OCI-LY7 (cell line): ENCODE data around the gene PTPRM. TPM values are rescaled to one million over a fixed set of nuclear protein-coding genes. Genes with fewer than 3 reads are reported as not detected.

Source experiments
- BruUV-seq: library from RNA; stranded (reverse); fragments of 400-500 nt; replicated peaks from 2 replicates; lab custom pipeline; 2021; lab: Mats Ljungman, UMichigan
- CTCF ChIA-PET: fragments of 300-600 bp; sonication (Branson Sonifier 250); formaldehyde crosslinking; loops from one replicate; lab custom pipeline; 2022; ENCODE audit warnings: antibody characterized with exemption; ENCODE audit not compliant: unreplicated experiment; lab: Charles Lee
- POLR2A ChIA-PET: fragments of 300-600 bp; sonication (Branson Sonifier 250); formaldehyde crosslinking; loops from one replicate; lab custom pipeline; 2022; ENCODE audit warnings: antibody characterized with exemption; lab: Charles Lee
- DNase-seq: peaks from one replicate; pipeline ENCODE4 v3.0.0-alpha.2; 2015; ENCODE audit warnings: low spot score
- H2AFZ ChIP-seq: fragments of 200-600 bp; sonication (generic), shearing (Covaris generic); 2 replicates; pipeline ENCODE4 v1.6.1; 2014; ENCODE audit warnings: mild to moderate bottlenecking, antibody characterized with exemption, low read length, moderate library complexity
- H3K27ac ChIP-seq: fragments of 200-600 bp; sonication (generic); 2 replicates; pipeline ENCODE4 v1.5.1; 2014; ENCODE audit warnings: mixed run types, low read depth, mild to moderate bottlenecking, moderate library complexity, low read length, inconsistent platforms; ENCODE audit not compliant: poor library complexity, severe bottlenecking
- H3K36me3 ChIP-seq: fragments of 200-600 bp; sonication (generic); 2 replicates; pipeline ENCODE4 v1.6.1; 2014; ENCODE audit warnings: mild to moderate bottlenecking, antibody characterized with exemption, low read length, moderate library complexity, mixed read lengths; ENCODE audit not compliant: insufficient read depth
- H3K4me1 ChIP-seq: fragments of 200-600 bp; sonication (generic); 2 replicates; pipeline ENCODE4 v1.5.1; 2014; ENCODE audit warnings: mild to moderate bottlenecking, low read length; ENCODE audit not compliant: insufficient read depth, poor library complexity, severe bottlenecking
- H3K4me2 ChIP-seq: fragments of 200-600 bp; sonication (generic); 2 replicates; pipeline ENCODE4 v1.6.1; 2014; ENCODE audit warnings: mild to moderate bottlenecking, low read length
- H3K4me3 ChIP-seq: fragments of 200-600 bp; sonication (generic); 2 replicates; pipeline ENCODE4 v1.5.1; 2014; ENCODE audit warnings: mild to moderate bottlenecking, low read depth, low read length; ENCODE audit not compliant: poor library complexity, severe bottlenecking
- H3K79me2 ChIP-seq: fragments of 200-600 bp; sonication (generic); 2 replicates; pipeline ENCODE4 v1.6.1; 2016; ENCODE audit warnings: low read depth, mild to moderate bottlenecking, low read length, moderate library complexity, mixed read lengths; ENCODE audit not compliant: insufficient read depth
- H3K9me2 ChIP-seq: fragments of 200-600 bp; sonication (generic); 2 replicates; pipeline ENCODE4 v1.6.1; 2016; ENCODE audit warnings: mild to moderate bottlenecking, low read length, mixed read lengths; ENCODE audit not compliant: insufficient read depth
- H3K9me3 ChIP-seq: fragments of 200-600 bp; sonication (generic); 2 replicates; pipeline ENCODE4 v1.6.1; 2014; ENCODE audit warnings: mild to moderate bottlenecking, mixed run types, low read length, mixed read lengths
- H4K20me1 ChIP-seq: fragments of 200-600 bp; sonication (generic); 2 replicates; pipeline ENCODE4 v1.6.1; 2014; ENCODE audit warnings: mild to moderate bottlenecking, antibody characterized with exemption, low read length, moderate library complexity, mixed read lengths; ENCODE audit not compliant: insufficient read depth
- CTCF ChIP-seq: fragments of 200-600 bp; sonication (generic); conservative IDR thresholded peaks from 2 replicates; pipeline ENCODE4 v1.5.1; 2014; ENCODE audit warnings: mild to moderate bottlenecking, antibody characterized with exemption, low read length, moderate library complexity, mixed read lengths
- EZH2phosphoT487 ChIP-seq: fragments of 200-600 bp; sonication (generic); IDR thresholded peaks from 2 replicates; pipeline ENCODE4 v1.6.1; 2018; ENCODE audit warnings: low read depth, borderline replicate concordance, mild to moderate bottlenecking, mixed run types, antibody characterized with exemption, low read length, moderate library complexity, mixed read lengths
- intact Hi-C: fragments of 100-400 bp; cut with micrococcal nuclease; formaldehyde crosslinking; loops from one replicate; pipeline ENCODE4 v1.10.0; 2022; ENCODE audit not compliant: unreplicated experiment
- total RNA-seq, 2 experiments: library from RNA; depleted of rRNA in 1 of 2; stranded (reverse); fragments of >200 nt in 1 of 2; shearing (Covaris generic) in 1 of 2; gene quantifications; 2 replicates each; pipeline ENCODE4 v1.2.3, GENCODE V29; 2014 to 2022

PTPRM gene
- total RNA-seq, 2 experiments from 2014 or later: not detected

GRCh38 chr18:8400825-8401224, 833.7 kb downstream of the PTPRM start:
- CTCF ChIA-PET: no interaction called here
- no TSS peak for BruUV-seq

GRCh38 chr18:8401606-8402005, 834.5 kb downstream of the PTPRM start:
- BruUV-seq: no TSS peak
- H3K9me3 ChIP-seq: no peaks in the 10 kb centered on the region
- H3K36me3 ChIP-seq: no peaks in the 10 kb centered on the region
- ChIA-PET POLR2A (no interaction called here), CTCF (no interaction called here)
- no peak overlapping the region for H3K4me3 ChIP-seq
- H3K79me2 ChIP-seq: no peaks in the 10 kb centered on the region
- H3K4me2 ChIP-seq: no peak overlapping the region
- TF ChIP-seq CTCF (no peak), EZH2phosphoT487 (no peak)
- no peak for DNase-seq
- H3K4me1 ChIP-seq: no peaks in the 10 kb centered on the region
- no peak overlapping the region for H2AFZ ChIP-seq
- H3K27ac ChIP-seq: no peak overlapping the region
- intact Hi-C loops: no loop called here
- no peaks in the 10 kb centered on the region for H3K9me2 ChIP-seq
- no peaks in the 10 kb centered on the region for H4K20me1 ChIP-seq

More at GRCh38 chr18:8400825-8401224, 833.7 kb downstream of the PTPRM start:
- Histone ChIP-seq H3K9me3 (no peaks in the 10 kb centered on the region), H3K4me3 (no peak overlapping the region), H3K9me2 (no peaks in the 10 kb centered on the region), H3K36me3 (no peaks in the 10 kb centered on the region), H3K4me1 (no peaks in the 10 kb centered on the region), H2AFZ (no peak overlapping the region), H3K79me2 (no peaks in the 10 kb centered on the region), H3K4me2 (no peak overlapping the region), H4K20me1 (no peaks in the 10 kb centered on the region), H3K27ac (no peak overlapping the region)
- TF ChIP-seq EZH2phosphoT487 (no peak), CTCF (no peak)
- DNase-seq: no peak
- intact Hi-C loops: no loop called here
- POLR2A ChIA-PET: interaction anchor here (0.6 kb wide), 1 partner anchor 88 kb away, joined by 3 read pairs; no protein-coding TSS in a partner anchor

- Histone ChIP-seq H3K4me1 (no peaks in the 10 kb centered on the region), H3K9me2 (no peaks in the 10 kb centered on the region), H4K20me1 (no peaks in the 10 kb centered on the region), H3K9me3 (no peaks in the 10 kb centered on the region), H3K36me3 (no peaks in the 10 kb centered on the region), H3K4me3 (no peak overlapping the region), H3K27ac (no peak overlapping the region), H3K4me2 (no peak overlapping the region), H2AFZ (no peak overlapping the region), H3K79me2 (no peaks in the 10 kb centered on the region)
- no peak for TF ChIP-seq EZH2phosphoT487
- no peak for TF ChIP-seq CTCF
- DNase-seq: no peak
- ChIA-PET CTCF (no interaction called here), POLR2A (interaction anchor here (0.5 kb wide), 1 partner anchor 28 kb away, joined by 4 read pairs; no protein-coding TSS in a partner anchor)
- intact Hi-C loops: no loop called here
- no TSS peak for BruUV-seq
Observed at GRCh38 chr18:8402237-8402636, 835.1 kb downstream of the PTPRM start.
